NCI-H146 treated with DMSO at 0.1 percent for 48 hours (cell line): ENCODE results near the gene ADAMTSL3.
"Not testable (repeated sequence)": the region's sequence is repeated elsewhere in the genome, so short reads cannot be mapped to it uniquely, and the experiment has no call there.

Experiments used
- DNase-seq: peaks from one replicate; lab custom pipeline; 2025; ENCODE audit not compliant: unreplicated experiment; lab: John Stamatoyannopoulos, UW

The ADAMTSL3 gene

DNA sequence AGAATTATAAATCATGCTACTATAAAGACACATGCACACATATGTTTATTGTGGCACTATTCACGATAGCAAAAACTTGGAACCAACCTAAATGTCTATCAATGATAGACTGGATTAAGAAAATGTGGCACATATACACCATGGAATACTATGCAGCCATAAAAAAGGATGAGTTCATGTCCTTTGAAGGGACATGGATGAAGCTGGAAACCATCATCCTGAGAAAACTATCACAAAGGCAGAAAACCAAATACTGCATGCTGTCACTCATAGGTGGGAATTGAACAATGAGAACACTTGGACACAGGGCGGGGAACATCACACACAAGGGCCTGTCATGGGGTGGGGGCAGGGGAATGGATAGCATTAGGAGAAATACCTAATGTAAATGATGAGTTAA lies 424.1 kb downstream of the ADAMTSL3 start:
- not testable (repeated sequence) for DNase-seq

DNA sequence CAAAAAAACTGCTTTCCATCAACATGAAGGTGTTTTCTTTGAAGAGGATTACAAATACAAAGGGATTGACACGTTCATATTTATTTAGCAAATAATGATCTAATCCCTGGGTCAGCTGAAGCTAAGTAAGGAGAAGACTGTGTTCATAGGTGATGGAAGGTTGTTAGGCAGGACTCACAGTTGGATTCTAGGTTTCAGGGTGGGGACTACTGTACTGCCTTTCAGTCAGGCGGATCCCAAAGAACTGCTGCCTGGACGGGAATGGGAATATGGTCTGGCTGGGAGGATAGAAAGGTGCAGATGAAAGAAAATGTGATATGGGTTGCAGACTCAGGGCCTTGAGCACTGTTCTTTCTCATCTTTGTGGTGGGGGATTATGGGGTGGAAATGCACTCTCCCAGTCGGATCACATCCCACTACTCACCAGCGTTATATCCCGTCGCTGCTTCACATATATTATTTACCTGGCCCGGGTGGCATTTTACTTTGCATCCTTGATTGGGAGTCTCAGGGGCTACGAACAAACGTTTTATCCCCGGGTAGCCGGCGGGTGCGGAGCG lies 425.5 kb downstream of the ADAMTSL3 start:
- DNase-seq: peak; percentile 50

GRCh38 chr15:84079885-84080777 lies 426.2 kb downstream of the ADAMTSL3 start:
- peak; percentile 63 for DNase-seq

DNA sequence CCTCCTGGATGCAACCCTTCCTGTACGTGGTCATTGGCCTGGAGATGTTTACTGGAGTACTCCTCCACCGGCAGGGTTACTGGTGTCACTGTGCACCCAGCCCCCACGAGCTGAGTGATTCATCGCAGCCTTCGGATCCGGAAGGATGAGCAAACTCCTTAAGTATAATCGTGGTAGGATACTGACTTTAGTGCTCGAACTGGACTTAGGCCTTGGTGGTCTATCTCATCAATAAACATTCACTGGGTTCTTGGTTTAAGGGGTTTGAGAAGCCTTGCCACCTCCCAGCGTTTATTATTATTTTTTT lies 426.8 kb downstream of the ADAMTSL3 start:
- DNase-seq: not testable (repeated sequence)

DNA sequence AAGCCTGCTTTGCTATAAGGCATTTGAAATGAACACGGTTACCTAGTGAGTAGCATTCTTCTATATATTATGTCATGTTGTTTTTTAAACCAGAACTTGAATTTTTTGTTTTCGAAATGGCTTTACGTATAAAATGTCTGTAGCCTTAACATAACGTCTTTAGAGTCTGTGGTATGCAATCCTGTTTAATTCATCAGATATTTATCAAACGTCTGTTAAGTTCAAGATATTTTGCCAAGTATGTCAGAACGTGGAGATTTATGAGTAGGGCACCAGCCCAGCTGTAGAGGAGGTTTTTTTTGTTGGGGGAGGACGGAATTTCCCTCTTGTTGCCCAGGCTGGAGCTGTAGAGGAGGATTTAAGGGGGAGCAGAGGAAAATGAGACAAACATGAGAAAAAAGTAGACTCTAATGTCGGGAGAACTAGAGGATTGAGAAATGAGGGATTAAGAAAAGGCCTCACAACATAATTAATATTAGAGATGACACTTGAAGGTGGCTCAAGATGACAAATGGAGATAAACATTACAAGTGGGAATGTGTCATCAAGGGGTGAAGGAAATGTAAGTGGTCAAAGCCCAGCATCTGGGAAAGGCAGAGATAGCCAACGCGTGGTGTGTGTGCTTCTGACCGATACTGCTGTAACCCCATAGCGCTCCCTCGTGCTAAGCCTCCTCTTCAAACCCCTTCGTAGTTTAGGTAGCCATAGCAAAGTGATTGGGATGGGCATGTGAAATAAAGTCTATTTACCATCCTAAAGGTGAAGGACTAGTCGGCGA lies 427.7 kb downstream of the ADAMTSL3 start:
- DNase-seq: no peak

DNA sequence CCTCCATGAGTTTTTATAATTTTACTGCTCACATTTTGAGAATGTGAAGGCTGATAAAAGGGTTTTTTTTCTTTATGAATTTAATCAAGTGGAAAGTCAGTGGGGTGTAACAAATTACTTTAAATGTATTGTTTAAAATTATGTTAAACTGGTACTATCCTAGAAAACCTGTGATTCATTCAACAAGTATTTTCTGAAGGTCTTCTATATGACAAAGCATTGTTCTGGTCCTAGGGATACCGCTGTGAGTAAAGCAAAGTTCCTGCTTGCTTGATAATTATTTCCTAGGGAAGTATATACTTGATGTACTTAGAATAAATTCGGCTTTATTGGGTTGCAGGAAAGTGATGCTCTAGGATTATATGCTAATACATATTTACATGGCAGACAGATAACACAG lies 428.8 kb downstream of the ADAMTSL3 start:
- DNase-seq: no peak

DNA sequence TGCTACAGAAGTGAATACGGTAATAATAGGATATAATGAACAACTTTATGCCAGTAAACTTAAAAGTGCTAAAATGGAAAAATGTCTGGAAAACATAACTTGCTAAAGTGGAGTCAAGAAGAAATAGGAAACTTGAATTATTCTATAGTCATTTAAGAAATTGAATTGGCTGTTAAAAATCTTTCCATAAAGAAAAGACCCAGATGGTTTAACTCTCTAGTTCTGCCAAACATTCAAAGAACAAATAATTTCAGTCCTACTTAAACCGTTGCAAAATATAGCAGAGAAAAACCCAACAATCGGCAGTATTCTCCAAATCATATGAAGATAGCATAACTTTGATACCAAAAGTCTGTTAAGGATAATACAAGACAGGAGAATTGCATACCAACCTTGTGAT lies 432.1 kb downstream of the ADAMTSL3 start:
- DNase-seq: not testable (repeated sequence)
